Measurements from ENCODE around the gene CTXN1.

CTXN1 gene

DNA sequence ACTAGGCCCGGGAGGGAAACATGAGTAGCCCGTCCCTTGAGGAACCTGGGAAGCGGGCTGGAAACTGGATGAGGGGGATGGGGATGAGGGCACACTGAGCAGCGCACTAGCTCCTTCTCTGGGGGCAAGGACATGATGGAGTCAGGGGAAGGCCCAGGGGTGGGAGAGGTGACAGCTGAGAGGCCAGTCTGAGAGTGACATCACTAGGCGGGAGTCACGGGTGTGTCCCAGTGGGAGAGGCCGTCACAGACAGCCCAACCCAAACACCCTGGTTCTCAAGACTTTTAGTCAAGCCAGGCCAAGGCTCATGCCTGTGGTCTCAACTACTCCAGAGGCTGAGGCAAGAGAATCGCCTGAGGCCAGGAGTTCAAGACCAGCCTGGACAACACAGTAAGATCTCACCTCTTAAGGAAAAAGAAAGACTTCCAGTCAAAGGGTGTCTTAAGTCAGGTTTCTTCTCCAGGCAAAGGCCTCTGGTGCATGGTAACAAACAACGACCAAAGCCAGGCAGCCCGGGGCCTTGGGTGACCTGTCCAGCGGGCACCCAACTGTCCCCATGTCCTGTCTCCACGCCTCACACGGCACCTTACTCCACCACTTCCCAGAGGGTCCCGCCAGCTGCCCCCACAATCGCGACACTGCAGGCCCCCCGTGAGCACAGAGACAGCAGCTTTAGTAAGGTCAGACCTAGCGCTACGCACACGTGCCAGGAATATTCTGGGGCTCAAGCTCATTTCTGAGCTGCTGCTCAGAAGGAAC, 43.0 kb upstream of the CTXN1 start:
- in situ Hi-C loops (cut with MboI; ENCODE audit: low sequenced_read_pairs, unreplicated experiment), result no loop called here
- TF ChIP-seq, protein P1, sequence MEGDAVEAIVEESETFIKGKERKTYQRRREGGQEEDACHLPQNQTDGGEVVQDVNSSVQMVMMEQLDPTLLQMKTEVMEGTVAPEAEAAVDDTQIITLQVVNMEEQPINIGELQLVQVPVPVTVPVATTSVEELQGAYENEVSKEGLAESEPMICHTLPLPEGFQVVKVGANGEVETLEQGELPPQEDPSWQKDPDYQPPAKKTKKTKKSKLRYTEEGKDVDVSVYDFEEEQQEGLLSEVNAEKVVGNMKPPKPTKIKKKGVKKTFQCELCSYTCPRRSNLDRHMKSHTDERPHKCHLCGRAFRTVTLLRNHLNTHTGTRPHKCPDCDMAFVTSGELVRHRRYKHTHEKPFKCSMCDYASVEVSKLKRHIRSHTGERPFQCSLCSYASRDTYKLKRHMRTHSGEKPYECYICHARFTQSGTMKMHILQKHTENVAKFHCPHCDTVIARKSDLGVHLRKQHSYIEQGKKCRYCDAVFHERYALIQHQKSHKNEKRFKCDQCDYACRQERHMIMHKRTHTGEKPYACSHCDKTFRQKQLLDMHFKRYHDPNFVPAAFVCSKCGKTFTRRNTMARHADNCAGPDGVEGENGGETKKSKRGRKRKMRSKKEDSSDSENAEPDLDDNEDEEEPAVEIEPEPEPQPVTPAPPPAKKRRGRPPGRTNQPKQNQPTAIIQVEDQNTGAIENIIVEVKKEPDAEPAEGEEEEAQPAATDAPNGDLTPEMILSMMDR (IDR thresholded peaks at IDR 0.05; ENCODE audit: borderline replicate concordance, control extremely low read depth, extremely low read depth, insufficient read depth, missing control alignments), result no peak

DNA sequence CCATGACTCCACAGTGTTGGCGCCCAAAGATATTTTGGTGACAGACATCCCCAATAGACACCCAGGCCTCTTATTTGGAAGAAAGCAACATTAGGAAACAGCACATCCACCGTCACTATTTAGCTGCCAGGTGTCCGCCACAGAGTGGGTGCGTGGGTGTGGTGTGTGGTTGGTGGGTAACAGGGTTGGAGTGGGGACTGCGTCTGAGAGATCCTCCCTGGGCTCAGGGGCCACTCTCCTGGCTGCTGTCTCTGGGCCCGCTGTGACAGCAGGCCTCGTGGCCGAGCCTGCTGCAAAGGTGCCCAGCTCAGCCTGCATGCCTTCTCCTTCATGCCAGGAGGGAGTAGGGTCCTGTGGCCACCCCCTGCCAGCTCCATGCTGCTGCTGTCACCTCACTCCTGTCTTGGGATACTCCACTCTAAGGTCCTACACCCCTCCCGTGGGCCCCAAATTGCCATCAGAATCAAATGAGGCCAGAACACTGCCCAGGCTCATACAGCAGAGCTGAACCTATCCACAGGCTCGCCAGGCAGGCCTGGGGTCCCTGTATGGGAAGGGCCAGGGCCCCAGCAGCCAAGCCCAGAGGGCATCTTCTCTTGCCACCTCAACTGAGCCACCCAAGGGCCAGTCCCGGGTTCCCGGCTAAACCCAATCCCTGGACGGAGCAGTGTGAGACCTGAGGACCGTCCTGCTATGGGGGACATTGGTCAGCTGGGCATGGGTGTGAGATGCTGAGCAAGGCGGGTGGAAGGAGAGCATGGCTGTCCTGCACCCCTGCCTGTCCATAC, 42.3 kb upstream of the CTXN1 start:
- in situ Hi-C loops (cut with MboI; ENCODE audit: low sequenced_read_pairs, unreplicated experiment), result no loop called here
- no peak for DNase-seq (ENCODE audit: low spot score)
- TF ChIP-seq, protein P1 (IDR thresholded peaks at IDR 0.05; ENCODE audit: borderline replicate concordance, control extremely low read depth, extremely low read depth, insufficient read depth, missing control alignments), result no peak

More for the DNA sequence above, 43.0 kb upstream of the CTXN1 start:
- DNase-seq (ENCODE audit: low spot score), result no peak

DNA sequence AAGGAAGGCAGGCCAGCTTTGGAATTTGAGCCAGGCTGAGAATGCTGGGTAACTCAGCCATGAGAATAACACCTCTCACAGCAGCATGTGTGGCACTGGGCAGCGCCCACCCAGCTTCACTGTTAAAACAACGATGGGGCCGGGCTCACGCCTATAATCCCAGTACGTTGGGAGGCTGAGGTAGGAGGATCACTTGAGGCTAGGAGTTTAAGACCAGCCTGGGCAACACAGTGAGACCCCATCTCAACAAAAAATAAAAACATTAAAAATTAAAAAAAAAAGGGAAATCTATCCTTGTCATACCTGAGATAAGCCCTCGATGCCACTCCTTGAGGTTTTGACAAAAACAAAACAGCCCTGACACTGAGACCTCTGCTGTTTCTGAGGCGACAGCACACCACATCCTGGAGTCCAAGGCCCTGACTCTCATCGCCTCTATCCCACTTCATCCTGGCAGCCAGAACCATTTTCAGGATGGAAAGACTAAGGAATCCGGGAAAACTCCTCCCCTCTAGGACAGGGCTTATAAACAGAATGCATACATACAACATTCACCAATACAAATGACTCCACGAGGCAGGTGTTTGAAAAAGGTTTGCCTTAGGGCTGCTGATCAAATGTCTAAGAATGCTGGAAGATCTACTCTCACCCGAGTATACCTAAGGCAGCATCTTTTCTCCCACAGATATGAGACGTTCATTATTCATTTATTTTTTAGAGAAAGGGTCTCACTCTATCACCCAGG, 40.2 kb upstream of the CTXN1 start:
- no peak for DNase-seq (ENCODE audit: low spot score)
- TF ChIP-seq, protein P1 (IDR thresholded peaks at IDR 0.05; ENCODE audit: borderline replicate concordance, control extremely low read depth, extremely low read depth, insufficient read depth, missing control alignments), result no peak
- in situ Hi-C loops (cut with MboI; ENCODE audit: low sequenced_read_pairs, unreplicated experiment), result no loop called here

DNA sequence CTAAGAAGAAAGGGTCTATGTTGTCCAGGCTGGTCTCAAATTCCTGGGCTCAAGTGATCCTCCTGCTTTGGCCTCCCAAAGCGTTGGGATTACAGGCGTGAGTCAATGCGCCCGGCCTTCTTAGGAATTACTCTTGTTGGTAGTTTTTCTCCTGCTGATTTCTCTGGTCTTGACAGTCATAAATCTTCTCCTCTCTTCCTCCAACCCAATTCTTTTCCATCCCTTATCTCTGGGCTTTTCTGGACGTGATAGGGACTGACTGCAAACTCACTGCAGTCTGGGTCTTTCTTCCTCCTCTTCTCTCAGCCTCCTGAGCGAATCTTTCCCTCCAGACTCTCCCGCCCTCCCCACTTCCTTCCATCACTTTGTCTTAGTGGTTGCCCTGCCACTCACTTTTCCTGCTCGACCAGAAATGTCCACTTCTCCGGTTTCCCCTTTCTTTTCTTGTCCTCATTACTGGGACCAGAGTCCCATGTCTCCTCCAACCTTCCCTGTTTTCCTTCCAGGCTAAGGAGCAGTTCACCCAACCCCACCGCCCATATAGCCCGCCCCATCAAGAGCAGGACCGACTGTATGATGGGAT, 39.4 kb upstream of the CTXN1 start:
- in situ Hi-C loops (cut with MboI; ENCODE audit: low sequenced_read_pairs, unreplicated experiment), result no loop called here

DNA sequence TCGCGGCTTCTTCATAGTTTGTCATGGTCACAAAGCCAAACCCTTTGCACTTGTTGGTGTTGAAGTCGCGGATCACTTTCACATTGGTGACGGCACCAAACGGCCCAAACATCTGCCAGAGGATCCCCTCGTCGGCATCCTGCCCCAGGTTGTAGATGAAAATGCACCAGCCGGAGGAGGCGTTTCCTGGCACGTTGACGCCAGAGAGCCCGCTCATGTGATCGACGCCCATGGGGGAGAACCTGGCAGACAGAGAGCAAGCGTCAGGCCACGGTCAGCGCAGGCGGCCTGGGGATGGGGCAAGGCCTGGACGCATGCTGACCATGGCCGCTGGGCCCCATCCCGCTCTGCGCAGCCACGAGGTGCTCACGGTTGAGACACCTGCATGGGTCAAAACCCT, 37.6 kb upstream of the CTXN1 start:
- in situ Hi-C loops (cut with MboI; ENCODE audit: low sequenced_read_pairs, unreplicated experiment), result no loop called here
- TF ChIP-seq, protein P1 (IDR thresholded peaks at IDR 0.05; ENCODE audit: borderline replicate concordance, control extremely low read depth, extremely low read depth, insufficient read depth, missing control alignments), result no peak
- no peak for DNase-seq (ENCODE audit: low spot score)

More for the DNA sequence above, 39.4 kb upstream of the CTXN1 start:
- TF ChIP-seq, protein P1 (IDR thresholded peaks at IDR 0.05; ENCODE audit: borderline replicate concordance, control extremely low read depth, extremely low read depth, insufficient read depth, missing control alignments), result no peak
- no peak for DNase-seq (ENCODE audit: low spot score)

Data from GM13976 (cell line).